GM18909 (cell line): ENCODE results near the gene L1TD1.
A peak's percentile ranks its signal among the peaks of the same experiment; 100 is the strongest.
"Not testable (repeated sequence)": the region's sequence is repeated elsewhere in the genome, so short reads cannot be mapped to it uniquely, and the experiment has no call there.

Source experiments
- ATAC-seq: cut with Tn5 transposase; IDR thresholded peaks from one replicate; pipeline ENCODE4 v1.9.1; 2021; ENCODE audit warnings: mild to moderate bottlenecking; ENCODE audit not compliant: unreplicated experiment, poor library complexity

The L1TD1 gene

GRCh38 chr1:62194651-62195544, at the start of gene L1TD1:
Gene L1TD1, plus strand, starts transcription at chr1:62194849. Its CDS starts 11,780 bp downstream, at chr1:62206629.
- ATAC-seq = no peak

- ATAC-seq = peak; percentile 79
Observed at GRCh38 chr1:62159940-62160348, 34.7 kb upstream of the L1TD1 start.

DNA sequence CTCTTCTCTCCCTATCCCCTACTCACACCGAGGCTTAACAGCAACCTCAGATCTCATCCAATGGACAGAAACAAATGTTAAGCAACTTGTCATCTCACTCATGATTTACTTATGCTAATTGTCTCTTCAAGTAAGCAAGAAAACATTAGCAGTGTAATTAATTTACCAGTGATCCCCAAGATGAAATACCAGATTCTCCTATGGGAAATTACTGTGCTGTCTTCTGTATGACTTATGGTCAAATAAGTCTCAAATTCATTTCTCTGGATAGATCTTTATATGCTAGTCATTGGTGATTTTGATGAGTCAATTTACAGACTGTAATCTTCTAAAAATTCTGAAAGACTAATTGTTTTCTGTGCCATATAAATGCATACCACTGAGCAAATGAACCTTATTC, 32.9 kb upstream of the L1TD1 start:
- ATAC-seq = no peak

- not testable (repeated sequence) for ATAC-seq
Observed at GRCh38 chr1:62170380-62170779, 24.3 kb upstream of the L1TD1 start.

GRCh38 chr1:62175568-62176179, 19.0 kb upstream of the L1TD1 start:
- peak; percentile 45 for ATAC-seq

DNA sequence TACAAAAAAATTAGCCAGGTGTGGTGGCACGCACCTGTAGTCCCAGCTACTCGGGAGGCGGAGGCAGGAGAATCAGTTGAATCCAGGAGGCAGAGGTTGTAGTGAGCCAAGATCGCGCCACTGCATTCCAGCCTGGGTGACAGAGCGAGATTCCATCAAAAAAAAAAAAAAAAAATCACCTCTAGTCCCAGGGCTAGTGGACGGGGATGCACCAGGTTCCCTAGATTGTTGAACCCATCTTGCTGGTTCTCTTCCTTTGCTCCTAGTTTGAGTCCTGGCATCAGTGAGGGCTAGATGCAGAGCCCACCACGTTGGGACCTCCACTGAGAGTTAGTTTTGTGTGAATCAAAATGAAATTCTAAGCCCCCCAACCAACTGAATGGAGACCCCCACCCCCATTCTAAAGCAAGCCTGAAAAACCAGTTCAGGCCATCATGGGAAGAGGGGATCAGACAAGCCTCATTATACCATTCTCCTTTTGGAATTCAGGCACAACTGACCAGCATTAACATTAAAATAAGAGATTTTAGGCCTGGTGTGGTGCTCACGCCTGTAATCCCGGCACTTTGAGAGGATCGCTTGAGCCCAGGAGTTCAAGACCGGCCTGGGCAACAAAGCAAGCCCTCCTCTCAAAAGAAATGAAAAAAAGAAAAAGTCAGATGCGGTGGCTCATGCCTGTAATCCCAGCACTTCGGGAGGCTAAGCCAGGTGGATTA, 17.9 kb upstream of the L1TD1 start:
- ATAC-seq = no peak

- no peak for ATAC-seq
Observed at GRCh38 chr1:62177621-62178020, 17.0 kb upstream of the L1TD1 start.

DNA sequence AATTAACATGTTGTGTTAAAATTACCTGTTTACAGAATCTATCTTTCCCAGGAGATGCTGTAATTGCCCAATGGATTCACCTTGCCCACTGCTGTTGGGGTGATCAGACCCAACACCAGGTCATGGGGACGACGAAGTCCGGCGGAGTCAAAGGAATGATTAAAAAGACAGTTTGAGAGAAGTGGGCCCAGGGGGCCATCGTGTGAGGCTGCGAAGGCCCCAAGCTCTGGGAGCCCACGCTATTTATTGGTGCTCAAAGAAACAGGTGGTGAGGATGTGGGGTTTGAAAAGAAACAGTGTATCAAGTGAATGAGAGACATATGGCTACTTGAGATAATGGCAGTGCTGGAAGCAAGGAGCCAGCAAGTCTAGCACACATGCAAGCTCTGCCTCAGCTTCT, 16.3 kb upstream of the L1TD1 start:
- ATAC-seq = no peak

DNA sequence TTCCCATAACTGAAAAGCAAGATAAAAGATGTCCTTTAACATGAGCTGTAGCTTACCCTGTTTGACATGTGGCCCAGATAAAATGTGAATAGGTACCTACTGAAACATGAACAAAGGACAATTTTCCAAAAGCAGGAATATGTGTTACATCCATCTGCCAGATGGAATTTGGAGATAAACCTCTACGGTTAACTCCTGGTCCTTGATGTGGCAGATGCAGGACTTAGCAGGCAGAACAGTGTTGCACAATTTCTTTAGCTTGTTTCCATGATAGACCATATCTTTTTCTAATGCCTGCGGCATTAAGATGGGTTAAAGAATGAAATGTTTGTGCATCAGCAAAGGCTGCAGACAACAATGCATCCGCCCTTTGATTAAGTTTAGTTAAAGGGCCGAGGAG, 14.6 kb upstream of the L1TD1 start:
- ATAC-seq = not testable (repeated sequence)

DNA sequence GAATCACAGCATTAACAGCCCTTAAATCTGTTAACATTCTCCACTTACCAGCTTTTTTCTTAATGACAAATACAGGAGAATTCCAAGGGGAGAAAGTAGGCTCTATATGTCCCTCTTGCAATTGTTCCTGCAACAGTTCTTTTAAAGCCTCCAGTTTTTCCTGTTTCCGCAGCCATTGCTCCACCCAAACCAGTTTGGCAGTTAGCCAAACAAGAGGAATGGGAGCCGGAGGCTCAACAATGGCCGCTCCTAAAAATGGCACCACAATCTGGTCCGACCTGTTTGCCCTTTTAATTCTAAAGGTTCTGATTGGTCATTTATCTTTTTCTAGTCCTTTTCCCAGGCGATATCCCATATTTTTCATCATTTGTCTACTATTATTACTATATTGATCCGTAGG, 14.0 kb upstream of the L1TD1 start:
- no peak for ATAC-seq

DNA sequence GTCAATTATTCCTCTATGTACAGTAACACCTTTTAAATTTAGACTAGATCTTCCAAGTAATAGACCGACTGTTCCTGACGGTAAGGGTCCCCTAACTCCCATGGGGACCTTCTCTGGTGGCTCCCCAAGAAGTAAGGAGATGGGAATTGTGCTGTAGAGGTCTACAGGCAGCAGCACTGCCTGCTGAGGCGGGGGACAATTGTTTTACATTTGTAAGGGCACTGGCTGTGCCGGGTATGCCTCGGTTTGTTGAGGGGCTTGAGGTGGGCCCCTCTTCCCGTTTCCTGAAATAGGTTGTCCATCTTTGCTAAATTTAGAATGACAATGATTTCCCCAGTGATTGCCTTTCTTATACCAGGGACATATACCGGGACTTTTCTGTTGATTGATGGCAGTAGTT, 13.1 kb upstream of the L1TD1 start:
- no peak for ATAC-seq

- ATAC-seq = not testable (repeated sequence)
Observed at GRCh38 chr1:62182157-62182556, 12.5 kb upstream of the L1TD1 start.

DNA sequence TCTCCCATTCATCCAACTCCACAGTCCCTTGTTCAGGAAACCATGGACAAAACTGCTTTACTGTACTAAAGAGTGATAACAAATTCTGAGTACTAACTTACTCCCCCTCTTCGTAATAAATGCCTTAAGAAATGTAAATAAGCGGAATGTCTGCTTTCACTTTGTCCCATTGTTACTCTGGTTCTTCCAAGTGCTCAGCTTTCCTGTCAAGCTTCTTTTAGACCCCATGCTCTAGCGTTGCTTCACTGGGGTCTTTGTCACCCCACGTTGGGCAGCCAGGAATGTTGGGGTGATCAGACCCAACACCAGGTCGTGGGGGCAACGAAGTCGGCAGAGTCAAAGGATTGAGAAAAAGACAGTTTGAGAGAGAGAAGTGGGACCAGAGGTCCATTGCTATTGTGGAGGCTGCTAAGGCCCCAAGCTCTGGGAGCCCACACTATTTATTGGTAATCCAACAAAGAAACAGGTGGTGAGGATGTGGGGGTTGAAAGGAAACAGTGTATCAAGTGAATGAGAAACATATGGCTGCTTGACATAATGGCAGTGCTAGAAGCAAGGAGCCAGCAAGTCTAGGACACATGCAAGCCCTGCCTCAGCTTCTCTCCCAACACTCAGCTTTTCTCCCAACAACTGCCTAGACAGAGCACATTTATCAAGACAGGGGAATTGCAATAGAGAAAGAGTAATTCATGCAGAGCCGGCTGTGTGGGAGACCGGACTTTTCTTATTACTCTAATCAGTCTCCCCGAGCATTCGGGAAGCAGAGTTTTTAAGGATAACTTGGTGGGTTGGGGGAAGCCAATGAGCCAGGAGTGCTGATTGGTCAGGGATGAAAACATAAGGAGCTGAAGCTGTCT, 11.3 kb upstream of the L1TD1 start:
- ATAC-seq = not testable (repeated sequence)

- no peak for ATAC-seq
Observed at GRCh38 chr1:62184336-62184735, 10.3 kb upstream of the L1TD1 start.

- ATAC-seq = not testable (repeated sequence)
Observed at GRCh38 chr1:62185233-62185632, 9.4 kb upstream of the L1TD1 start.

DNA sequence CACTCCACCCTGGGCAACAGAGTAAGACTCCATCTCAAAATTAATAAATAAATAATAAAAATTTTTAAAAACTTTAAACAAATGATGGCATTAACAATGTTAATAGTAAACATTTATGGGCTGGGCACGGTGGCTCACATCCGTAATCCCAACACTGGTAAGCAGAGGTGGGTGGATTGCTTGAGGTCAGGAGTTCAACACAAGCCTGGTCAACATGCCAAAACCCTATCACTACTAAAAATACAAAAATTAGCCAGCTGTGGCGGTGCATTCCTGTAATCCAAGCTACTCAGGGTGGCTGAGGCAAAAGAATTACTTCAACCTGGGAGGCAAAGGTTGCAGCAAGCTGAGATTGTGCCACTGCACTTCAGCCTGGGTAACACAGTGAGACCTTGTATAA, 9.0 kb upstream of the L1TD1 start:
- no peak for ATAC-seq

DNA sequence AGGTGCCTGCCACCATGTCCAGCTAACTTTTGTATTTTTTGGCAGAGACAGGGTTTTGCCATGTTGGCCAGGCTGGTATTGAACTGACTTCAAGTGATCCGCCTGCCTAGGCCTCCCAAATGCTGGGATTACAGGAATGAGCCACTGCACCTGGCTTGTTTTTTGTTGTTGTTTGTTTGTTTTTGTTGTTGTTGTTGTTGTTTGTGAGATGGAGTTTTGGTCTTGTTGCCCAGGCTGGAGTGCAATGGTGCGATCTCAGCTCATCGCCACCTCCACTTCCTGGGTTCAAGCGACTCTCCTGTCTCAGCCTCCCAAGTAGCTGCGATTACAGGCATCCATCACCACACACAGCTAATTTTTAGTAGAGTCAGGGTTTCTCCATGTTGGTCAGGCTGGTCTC, 7.1 kb upstream of the L1TD1 start:
- no peak for ATAC-seq

DNA sequence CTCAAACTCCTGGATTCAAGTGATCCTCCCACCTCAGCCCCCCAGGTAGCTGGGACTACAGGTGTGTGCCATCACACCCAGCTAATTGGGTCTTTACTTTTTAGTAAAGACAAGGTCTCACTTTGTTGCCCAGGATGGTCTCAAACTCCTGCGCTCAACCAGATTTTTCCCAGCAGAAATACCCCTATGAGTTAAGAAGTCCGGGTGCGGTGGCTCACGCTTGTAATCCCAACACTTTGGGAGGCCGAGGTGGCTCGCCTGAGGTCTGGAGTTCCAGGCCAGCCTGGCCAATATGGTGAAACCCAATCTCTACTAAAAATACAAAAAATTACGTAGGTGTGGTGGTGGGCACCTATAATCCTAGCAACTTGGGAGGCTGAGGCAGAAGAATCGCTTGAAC, 6.5 kb upstream of the L1TD1 start:
- no peak for ATAC-seq

GRCh38 chr1:62196086-62196690, 1.5 kb downstream of the L1TD1 start:
- no peak for ATAC-seq
